GM12878 (cell line): ENCODE measurements around the gene STK38. TPM values are rescaled to one million over a fixed set of nuclear protein-coding genes. Genes with fewer than 3 reads are reported as not detected.
A peak's percentile ranks its signal among the peaks of the same experiment; 100 is the strongest.

Source experiments
- ATAC-seq: fragments of 200-7000 bp; cut with Tn5 transposase; 3 replicates; pipeline ENCODE4 v1.9.1; 2020; ENCODE audit warnings: mild to moderate bottlenecking, moderate library complexity
- BruUV-seq: library from RNA; stranded (reverse); fragments of 400-500 nt; replicated peaks from 2 replicates; lab custom pipeline; 2021; lab: Mats Ljungman, UMichigan
- CTCF ChIA-PET: fragments of 300-600 bp; sonication (Branson Sonifier 250); formaldehyde crosslinking; extraction: SDS; loops from one replicate; lab custom pipeline; 2021; ENCODE audit warnings: inconsistent platforms; lab: Yijun Ruan, JAX
- POLR2A ChIA-PET: fragments of 350-600 bp; formaldehyde crosslinking; extraction: SDS; loops from one replicate; lab custom pipeline; 2021; ENCODE audit warnings: inconsistent platforms; lab: Charles Lee
- RAD21 ChIA-PET: fragments of 300-600 bp; sonication (Branson Sonifier 250); formaldehyde crosslinking; loops from one replicate; lab custom pipeline; 2023; ENCODE audit warnings: antibody characterized with exemption; ENCODE audit not compliant: unreplicated experiment; lab: Charles Lee
- SMC1A ChIA-PET: fragments of 300-600 bp; sonication (Branson Sonifier 250); formaldehyde crosslinking; loops from one replicate; lab custom pipeline; 2023; ENCODE audit not compliant: unreplicated experiment, uncharacterized antibody; lab: Charles Lee
- DNase-seq: peaks from one replicate; pipeline ENCODE4 v3.0.0-alpha.2; 2011; ENCODE audit warnings: low read depth, low spot score
- FAIRE-seq: peaks from 3 replicates; lab custom pipeline; 2011; peaks lifted over from hg19 to GRCh38; lab: Jason Lieb, UNC
- H2AFZ ChIP-seq: 2 replicates; pipeline ENCODE4 v1.6.0; 2011; ENCODE audit warnings: low read depth, low read length, control low read depth; ENCODE audit not compliant: control insufficient read depth
- H3K27ac ChIP-seq: 2 replicates; pipeline ENCODE4 v1.5.1; 2011; ENCODE audit warnings: control low read depth; ENCODE audit not compliant: control insufficient read depth, insufficient read depth
- H3K27me3 ChIP-seq, 2 experiments: replicated peaks in 1 of 2; 2 replicates each; pipeline versions ENCODE4 v1.6.0 to v1.6.1; 2011; ENCODE audit warnings: low read length in 1 of 2; ENCODE audit not compliant: control insufficient read depth in 2 of 2, insufficient read depth in 2 of 2
- H3K36me3 ChIP-seq, 2 experiments: 2 replicates each; pipeline ENCODE4 v1.5.1; 2011; ENCODE audit warnings: low read length in 1 of 2; ENCODE audit not compliant: control insufficient read depth in 2 of 2, insufficient read depth in 2 of 2
- H3K4me1 ChIP-seq: 2 replicates; pipeline ENCODE4 v1.6.1; 2011; ENCODE audit warnings: mild to moderate bottlenecking, low read length, moderate library complexity, mixed read lengths; ENCODE audit not compliant: control insufficient read depth, insufficient read depth
- H3K4me2 ChIP-seq: 2 replicates; pipeline ENCODE4 v1.6.0; 2011; ENCODE audit warnings: control low read depth; ENCODE audit not compliant: control insufficient read depth, insufficient read depth
- H3K4me3 ChIP-seq: fragments of 200-600 bp; sonication (generic); 2 replicates; pipeline ENCODE4 v1.5.1; 2016
- H3K79me2 ChIP-seq: 2 replicates; pipeline ENCODE4 v1.6.0; 2011; ENCODE audit warnings: low read length; ENCODE audit not compliant: control insufficient read depth, insufficient read depth
- H3K9ac ChIP-seq: 2 replicates; pipeline ENCODE4 v1.8.0; 2011; ENCODE audit warnings: low read length, control low read depth, mixed read lengths; ENCODE audit not compliant: control insufficient read depth, insufficient read depth
- H3K9me3 ChIP-seq: replicated peaks from 3 replicates; pipeline ENCODE4 v1.5.1; 2011; ENCODE audit warnings: mild to moderate bottlenecking, low read length; ENCODE audit not compliant: control insufficient read depth, insufficient read depth
- H4K20me1 ChIP-seq: 2 replicates; pipeline ENCODE4 v1.6.0; 2011; ENCODE audit not compliant: control insufficient read depth, insufficient read depth
- IRF3 ChIP-seq: fragments of 450-650 bp; IDR thresholded peaks from 2 replicates; pipeline ENCODE4 v1.6.1; 2014; ENCODE audit warnings: mild to moderate bottlenecking
- POLR2AphosphoS2 ChIP-seq: IDR thresholded peaks from 2 replicates; pipeline ENCODE4 v1.6.1; 2011; ENCODE audit warnings: low read depth, mild to moderate bottlenecking, low read length, improper control_type of control experiment, moderate library complexity
- SIN3A ChIP-seq: IDR thresholded peaks from 2 replicates; pipeline ENCODE4 v1.6.1; 2012; ENCODE audit warnings: low read depth, low read length, improper control_type of control experiment
- WGBS: methylation state at CpG from one replicate; pipeline ENCODE4 v1.1.6; 2016; ENCODE audit warnings: low lambda C conversion rate; ENCODE audit not compliant: insufficient replicate concordance, insufficient coverage; ENCODE audit errors: missing lambda C conversion rate; 5-methylcytosine and 5-hydroxymethylcytosine counted together
- in situ Hi-C: fragments of 300-500 bp; cut with MboI; formaldehyde crosslinking; loops from 9 replicates; pipeline ENCODE4 v1.14.3; 2018; ENCODE audit warnings: mixed read lengths
- intact Hi-C: fragments of 100-400 bp; cut with micrococcal nuclease; formaldehyde crosslinking; loops from one replicate; pipeline ENCODE4 v1.14.2; 2022; ENCODE audit not compliant: unreplicated experiment
- polyA plus RNA-seq, 11 experiments: library from polyadenylated mRNA; depleted of rRNA in 4 of 11; unstranded in 6 of 11; stranded (reverse) in 5 of 11; fragments of >200 nt; fragmentation: Nextera tagmentation in 4 of 11; fragmentation: Illumina TruSeq in 1 of 11; extraction: Ambion mirVana in 4 of 11; extraction: Trizol in 1 of 11; gene quantifications; 1 replicate in 1 of 11; 2 replicates in 10 of 11; pipeline versions ENCODE4 v1.2.1 to v1.2.3, GENCODE V29; 2011 to 2016; ENCODE audit warnings: inconsistent platforms in 2 of 11, missing spikeins in 2 of 11, low read depth in 1 of 11
- total RNA-seq, 4 experiments: library from RNA; depleted of rRNA in 3 of 4; stranded (reverse); fragments of >200 nt in 3 of 4; fragmentation: Illumina TruSeq in 1 of 4; extraction: Trizol in 1 of 4; gene quantifications; 2 replicates each; pipeline versions ENCODE4 v1.2.1 to v1.2.3, GENCODE V29; 2013 to 2021

STK38 gene
- total and polyA plus RNA-seq, 10 of the 15 experiments (the other 5 are each of a cell fraction or from before 2014, with no cell fraction given), result 4.1 to 18.7 (median 13.6) TPM

GRCh38 chr6:36596356-36596755 lies 49.1 kb upstream of the STK38 start:
- no peaks in the 10 kb centered on the region for H3K27me3 ChIP-seq
- H3K79me2 ChIP-seq, result peaks cover 76% of the 10 kb centered on the region
- ChIA-PET RAD21 (interaction anchor here (0.5 to 1.4 kb wide), 3 partner anchors 12 to 173 kb away, joined by 3 to 4 read pairs (median 3); no protein-coding TSS in a partner anchor), POLR2A (interaction anchor here (0.6 to 2.3 kb wide), 9 partner anchors 10 to 663 kb away, joined by 3 to 14 read pairs (median 5); no protein-coding TSS in a partner anchor), SMC1A (interaction anchor here (0.8 to 2.4 kb wide), 7 partner anchors 19 to 173 kb away, joined by 3 to 7 read pairs (median 3); no protein-coding TSS in a partner anchor), CTCF (interaction anchor here (1.0 to 4.0 kb wide), 3 partner anchors 19 to 52 kb away, joined by 3 to 29 read pairs (median 4); no protein-coding TSS in a partner anchor)
- no peak overlapping the region for H2AFZ ChIP-seq
- H3K9ac ChIP-seq, result peak overlapping the region; percentile 97
- no peak for DNase-seq
- H3K4me3 ChIP-seq, result peak overlapping the region; percentile 100
- intact Hi-C loops (no loop called here), in situ Hi-C loops (no loop called here)
- H4K20me1 ChIP-seq, result peaks cover 11% of the 10 kb centered on the region
- H3K27ac ChIP-seq, result 0 out of 2 replicates have a peak overlapping the region, but pooled peaks have one; percentile 21
- H3K9me3 ChIP-seq, result no peaks in the 10 kb centered on the region
- BruUV-seq, result no TSS peak
- H3K36me3 ChIP-seq, result peaks cover 17 to 26% of the 10 kb centered on the region in 2 experiments
- peaks cover 11% of the 10 kb centered on the region for H3K4me1 ChIP-seq
- ATAC-seq, result no peak
- WGBS, result 0% methylated on average over 4 of the region's 5 CpGs
- FAIRE-seq, result no peak
- TF ChIP-seq POLR2AphosphoS2 (0 out of 2 replicates have a peak, but pooled peaks have one; percentile 21), IRF3 (no peak), SIN3A (0 out of 2 replicates have a peak, but pooled peaks have one; percentile 20)
- H3K4me2 ChIP-seq, result peak overlapping the region; percentile 80
